Hepatocyte (in vitro differentiated cells): Measurements from ENCODE around the gene CENPC. TPM values are rescaled to one million over a fixed set of nuclear protein-coding genes. Genes with fewer than 3 reads are reported as not detected.
A peak's percentile ranks its signal among the peaks of the same experiment; 100 is the strongest.

Experiments
- DNase-seq: peaks from one replicate; pipeline ENCODE4 v3.0.0-alpha.2; 2016; ENCODE audit warnings: low spot score
- H2AFZ ChIP-seq: fragments of 200-600 bp; sonication (generic); 2 replicates; pipeline ENCODE4 v1.6.0; 2016; ENCODE audit warnings: antibody characterized with exemption, mild to moderate bottlenecking
- H3K27ac ChIP-seq: fragments of 200-600 bp; sonication (generic); 2 replicates; pipeline ENCODE4 v1.5.1; 2016; ENCODE audit warnings: mild to moderate bottlenecking
- H3K27me3 ChIP-seq: fragments of 200-600 bp; sonication (generic); 2 replicates; pipeline ENCODE4 v1.6.1; 2016
- H3K36me3 ChIP-seq: fragments of 200-600 bp; sonication (generic); replicated peaks from 2 replicates; pipeline ENCODE4 v1.5.1; 2016; ENCODE audit warnings: low read depth; ENCODE audit not compliant: insufficient read depth
- H3K4me1 ChIP-seq: fragments of 200-600 bp; sonication (generic); 2 replicates; pipeline ENCODE4 v1.5.1; 2016; ENCODE audit warnings: mild to moderate bottlenecking, moderate library complexity; ENCODE audit not compliant: insufficient read depth
- H3K4me2 ChIP-seq: fragments of 200-600 bp; sonication (generic); 2 replicates; pipeline ENCODE4 v1.6.0; 2016
- H3K4me3 ChIP-seq: fragments of 200-600 bp; sonication (generic); 2 replicates; pipeline ENCODE4 v1.5.1; 2016; ENCODE audit warnings: mild to moderate bottlenecking
- H3K79me2 ChIP-seq: fragments of 200-600 bp; sonication (generic); 2 replicates; pipeline ENCODE4 v1.6.0; 2017; ENCODE audit warnings: mild to moderate bottlenecking
- H3K9me2 ChIP-seq: fragments of 200-600 bp; sonication (generic); replicated peaks from 2 replicates; pipeline ENCODE4 v1.6.0; 2017; ENCODE audit warnings: mild to moderate bottlenecking; ENCODE audit not compliant: insufficient read depth
- H3K9me3 ChIP-seq: fragments of 200-600 bp; sonication (generic); 2 replicates; pipeline ENCODE4 v1.5.1; 2016; ENCODE audit warnings: low read depth, mild to moderate bottlenecking
- H4K20me1 ChIP-seq: fragments of 200-600 bp; sonication (generic); 2 replicates; pipeline ENCODE4 v1.6.0; 2016; ENCODE audit warnings: mild to moderate bottlenecking; ENCODE audit not compliant: insufficient read depth, poor library complexity, severe bottlenecking
- CTCF ChIP-seq: fragments of 200-600 bp; sonication (generic); IDR thresholded peaks from 2 replicates; pipeline ENCODE4 v1.5.1; 2016; ENCODE audit warnings: antibody characterized with exemption, mild to moderate bottlenecking; ENCODE audit not compliant: poor library complexity
- EZH2 ChIP-seq: fragments of 200-600 bp; sonication (generic); IDR thresholded peaks from 2 replicates; pipeline ENCODE4 v1.6.1; 2016; ENCODE audit warnings: antibody characterized with exemption, mild to moderate bottlenecking, borderline replicate concordance
- EZH2phosphoT487 ChIP-seq: fragments of 200-600 bp; sonication (generic); IDR thresholded peaks from one replicate; pipeline ENCODE4 v1.6.1; 2018; ENCODE audit warnings: antibody characterized with exemption, mild to moderate bottlenecking, low read depth, moderate library complexity; ENCODE audit not compliant: unreplicated experiment, severe bottlenecking
- WGBS: methylation state at CpG from one replicate; pipeline ENCODE4 v1.1.6; 2016; ENCODE audit warnings: low lambda C conversion rate; ENCODE audit errors: missing lambda C conversion rate; 5-methylcytosine and 5-hydroxymethylcytosine counted together
- polyA plus RNA-seq: library from polyadenylated mRNA; unstranded; fragments of >200 nt; fragmentation: Nextera tagmentation; extraction: Ambion mirVana; gene quantifications from 2 replicates; pipeline ENCODE4 v1.2.1, GENCODE V29; 2016
- total RNA-seq: library from RNA; depleted of rRNA; stranded (reverse); fragments of >200 nt; gene quantifications from 2 replicates; pipeline ENCODE4 v1.2.3, GENCODE V29; 2014

The CENPC gene
- total and polyA plus RNA-seq, 2 experiments from 2014 or later = 11.2 to 20.8 TPM

DNA sequence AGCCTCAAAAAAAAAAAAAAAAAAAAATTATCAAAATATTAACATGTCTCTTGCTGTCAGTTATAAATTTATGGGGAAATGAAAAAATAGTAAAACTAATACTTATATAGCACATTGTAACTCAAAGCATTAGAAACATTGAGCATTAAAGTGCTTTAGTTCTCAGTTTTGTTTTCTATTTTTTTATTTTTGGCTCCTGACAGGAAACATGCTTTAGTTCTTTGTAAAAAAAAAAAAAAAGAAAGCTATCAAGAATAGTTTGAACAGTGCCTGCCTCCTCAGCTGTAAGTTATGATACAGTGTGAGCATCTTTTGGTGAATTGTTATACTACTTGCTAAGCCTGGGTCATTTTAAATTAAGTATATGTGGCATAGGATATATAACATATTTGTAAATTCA, 5.1 kb upstream of the CENPC start:
- H3K4me3 ChIP-seq = no peak overlapping the region
- TF ChIP-seq CTCF (no peak), EZH2phosphoT487 (no peak), EZH2 (no peak)

DNA sequence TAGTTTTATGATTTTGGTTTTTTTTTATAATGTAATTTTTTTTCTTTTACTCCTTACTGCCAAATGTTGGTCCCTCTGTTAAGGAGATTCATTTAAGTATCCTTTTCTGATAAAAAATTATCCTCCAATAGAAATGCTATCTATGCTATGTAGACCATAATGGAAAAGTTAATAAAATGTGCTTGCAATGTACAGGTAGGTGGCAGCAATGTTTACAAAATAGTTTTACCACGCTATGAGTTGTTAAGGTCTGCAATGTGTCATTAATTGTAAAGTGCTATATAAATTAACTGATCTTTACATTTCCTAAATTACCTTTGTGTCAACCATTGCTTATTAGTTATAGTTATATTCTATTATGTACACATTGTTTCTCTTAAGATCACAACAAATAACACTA, 3.8 kb upstream of the CENPC start:
- Histone ChIP-seq H3K4me2 (no peak overlapping the region), H3K27me3 (no peaks in the 10 kb centered on the region), H3K79me2 (peaks cover 9% of the 10 kb centered on the region), H3K9me2 (no peaks in the 10 kb centered on the region), H3K36me3 (no peaks in the 10 kb centered on the region), H3K4me3 (no peak overlapping the region), H3K27ac (no peak overlapping the region), H3K9me3 (no peaks in the 10 kb centered on the region), H2AFZ (no peak overlapping the region), H3K4me1 (no peaks in the 10 kb centered on the region), H4K20me1 (no peaks in the 10 kb centered on the region)
- WGBS = 39% methylated on average over 1 of the region's 1 CpG
- TF ChIP-seq EZH2phosphoT487 (no peak), CTCF (peak; percentile 32)
- no peak for DNase-seq

More for the DNA sequence above, 5.1 kb upstream of the CENPC start:
- Histone ChIP-seq H3K36me3 (no peaks in the 10 kb centered on the region), H3K9me3 (no peaks in the 10 kb centered on the region), H3K4me2 (no peak overlapping the region), H2AFZ (no peak overlapping the region), H3K27me3 (no peaks in the 10 kb centered on the region), H3K27ac (no peak overlapping the region), H3K79me2 (no peaks in the 10 kb centered on the region), H4K20me1 (no peaks in the 10 kb centered on the region), H3K4me1 (no peaks in the 10 kb centered on the region), H3K9me2 (no peaks in the 10 kb centered on the region)
- DNase-seq = no peak

GRCh38 chr4:67546971-67547370, 1.7 kb upstream of the CENPC start:
- Histone ChIP-seq H3K4me2 (no peak overlapping the region), H3K4me3 (no peak overlapping the region), H3K79me2 (peaks cover 31% of the 10 kb centered on the region), H3K4me1 (peaks cover 12% of the 10 kb centered on the region), H3K9me3 (no peaks in the 10 kb centered on the region), H3K27ac (no peak overlapping the region), H3K27me3 (no peaks in the 10 kb centered on the region), H2AFZ (no peak overlapping the region), H4K20me1 (no peaks in the 10 kb centered on the region), H3K9me2 (no peaks in the 10 kb centered on the region), H3K36me3 (no peaks in the 10 kb centered on the region)
- TF ChIP-seq EZH2 (no peak), CTCF (no peak), EZH2phosphoT487 (no peak)
- 54% methylated on average over 4 of the region's 4 CpGs for WGBS
- peak; percentile 15 for DNase-seq

- DNase-seq = no peak
- Histone ChIP-seq H2AFZ (peak overlapping the region; percentile 48), H3K9me3 (no peaks in the 10 kb centered on the region), H3K4me3 (no peak overlapping the region), H3K27me3 (no peaks in the 10 kb centered on the region), H3K27ac (peak overlapping the region; percentile 41), H3K4me1 (peaks cover 12% of the 10 kb centered on the region), H3K36me3 (no peaks in the 10 kb centered on the region), H3K4me2 (peak overlapping the region; percentile 67), H3K9me2 (no peaks in the 10 kb centered on the region), H3K79me2 (peaks cover 37% of the 10 kb centered on the region), H4K20me1 (no peaks in the 10 kb centered on the region)
- no peak for TF ChIP-seq EZH2
- TF ChIP-seq CTCF = no peak
- TF ChIP-seq EZH2phosphoT487 = no peak
- WGBS = 54% methylated on average over 4 of the region's 4 CpGs
These were observed 677 bp upstream of the CENPC start for GRCh38 chr4:67546004-67546356.
